Esophagus squamous epithelium (tissue), 5 donors: ENCODE results near the gene KLHDC8A. TPM values are rescaled to one million over a fixed set of nuclear protein-coding genes. Genes with fewer than 3 reads are reported as not detected.
A peak's percentile ranks its signal among the peaks of the same experiment; 100 is the strongest.

Experiments used
- DNase-seq: peaks from one replicate; lab custom pipeline; 2025; lab: John Stamatoyannopoulos, UW
- H3K27ac ChIP-seq, 4 donors: fragments of 200-600 bp; sonication (generic); one replicate each; pipeline ENCODE4 v1.5.1; 2016 to 2019; ENCODE audit warnings: mild to moderate bottlenecking in 1 of 4
- H3K27me3 ChIP-seq, 4 donors: fragments of 200-600 bp; sonication (generic); 1 replicate in 3 of 4; 2 replicates in 1 of 4; pipeline versions ENCODE4 v1.5.1 to v1.6.0; 2017 to 2021; ENCODE audit warnings: antibody characterized with exemption in 1 of 4
- H3K36me3 ChIP-seq, 3 donors: fragments of 200-600 bp; sonication (generic); one replicate each; pipeline ENCODE4 v1.5.1; 2016 to 2019
- H3K4me1 ChIP-seq, 3 donors: fragments of 200-600 bp; sonication (generic); one replicate each; pipeline ENCODE4 v1.5.1; 2017 to 2019
- H3K4me3 ChIP-seq, 4 donors: fragments of 200-600 bp; sonication (generic); 1 replicate in 3 of 4; 2 replicates in 1 of 4; pipeline ENCODE4 v1.5.1; 2016 to 2019; ENCODE audit warnings: mild to moderate bottlenecking in 2 of 4, moderate library complexity in 1 of 4
- H3K9me3 ChIP-seq, 3 donors: fragments of 200-600 bp; sonication (generic); one replicate each; pipeline ENCODE4 v1.5.1; 2016 to 2019
- POLR2A ChIP-seq, 4 donors: fragments of 450-650 bp; IDR thresholded peaks; one replicate each; pipeline ENCODE4 v1.6.1; 2017; ENCODE audit warnings: antibody characterized with exemption in 4 of 4, mild to moderate bottlenecking in 4 of 4, moderate library complexity in 3 of 4
- WGBS, 2 donors: methylation state at CpG; one replicate each; pipeline ENCODE4 v1.1.5; 2018; 5-methylcytosine and 5-hydroxymethylcytosine counted together
- intact Hi-C: fragments of 100-400 bp; cut with DNase I; formaldehyde crosslinking; loops from one replicate; pipeline ENCODE4 v1.15.0; 2022
- total RNA-seq, 4 donors: library from RNA; depleted of rRNA; stranded (reverse); fragments of >200 nt; gene quantifications; one replicate each; pipeline ENCODE4 v1.1.0, GENCODE V29; 2016
- TF ChIP-seq, protein P1 (sequence below), 6 experiments: fragments of 450-650 bp in 4 of 6; fragments of 200-600 bp in 2 of 6; sonication (generic) in 2 of 6; IDR thresholded peaks; one replicate each; pipeline ENCODE4 v1.5.1; 2016 to 2019; ENCODE audit warnings: antibody characterized with exemption in 6 of 6, mild to moderate bottlenecking in 4 of 6, moderate library complexity in 4 of 6
- donor health status: DM: yes; HTN: yes; CAD: no.

The KLHDC8A gene
- total RNA-seq, 4 donors from 2014 or later = 0.97 to 4.4 (median 2.1) TPM

DNA sequence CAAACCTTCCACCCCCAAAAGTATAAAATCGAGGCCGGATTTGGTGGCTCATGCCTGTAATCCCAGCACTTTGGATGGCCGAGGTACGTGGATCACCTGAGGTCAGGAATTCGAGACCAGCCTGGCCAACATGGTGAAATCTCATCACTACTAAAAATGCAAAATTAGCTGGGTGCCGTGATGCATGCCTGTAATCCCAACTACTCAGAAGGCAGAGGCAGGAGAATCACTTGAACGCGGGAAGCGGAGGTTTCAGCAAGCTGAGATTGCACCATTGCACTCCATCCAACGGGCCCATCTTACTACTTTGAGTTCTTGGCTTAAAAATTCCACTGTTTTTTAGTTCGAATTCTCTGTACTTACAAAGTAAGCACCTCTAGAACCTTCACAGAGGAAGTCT lies 11.0 kb downstream of the KLHDC8A start:
- Histone ChIP-seq H3K4me1 (peaks cover 11 to 50% (median 13%) of the 10 kb centered on the region in 3 donors), H3K4me3 (no peak overlapping the region), H3K36me3 (no peaks in the 10 kb centered on the region), H3K27ac (no peak overlapping the region), H3K27me3 (peaks cover 17 to 79% (median 20%) of the 10 kb centered on the region in 4 donors), H3K9me3 (no peaks in the 10 kb centered on the region)
- intact Hi-C loops = no loop called here
- 84 to 86% methylated on average over 11 of the region's 11 CpGs for WGBS, 2 donors
- no peak for DNase-seq
- TF ChIP-seq, protein P1, sequence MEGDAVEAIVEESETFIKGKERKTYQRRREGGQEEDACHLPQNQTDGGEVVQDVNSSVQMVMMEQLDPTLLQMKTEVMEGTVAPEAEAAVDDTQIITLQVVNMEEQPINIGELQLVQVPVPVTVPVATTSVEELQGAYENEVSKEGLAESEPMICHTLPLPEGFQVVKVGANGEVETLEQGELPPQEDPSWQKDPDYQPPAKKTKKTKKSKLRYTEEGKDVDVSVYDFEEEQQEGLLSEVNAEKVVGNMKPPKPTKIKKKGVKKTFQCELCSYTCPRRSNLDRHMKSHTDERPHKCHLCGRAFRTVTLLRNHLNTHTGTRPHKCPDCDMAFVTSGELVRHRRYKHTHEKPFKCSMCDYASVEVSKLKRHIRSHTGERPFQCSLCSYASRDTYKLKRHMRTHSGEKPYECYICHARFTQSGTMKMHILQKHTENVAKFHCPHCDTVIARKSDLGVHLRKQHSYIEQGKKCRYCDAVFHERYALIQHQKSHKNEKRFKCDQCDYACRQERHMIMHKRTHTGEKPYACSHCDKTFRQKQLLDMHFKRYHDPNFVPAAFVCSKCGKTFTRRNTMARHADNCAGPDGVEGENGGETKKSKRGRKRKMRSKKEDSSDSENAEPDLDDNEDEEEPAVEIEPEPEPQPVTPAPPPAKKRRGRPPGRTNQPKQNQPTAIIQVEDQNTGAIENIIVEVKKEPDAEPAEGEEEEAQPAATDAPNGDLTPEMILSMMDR (IDR thresholded peaks at IDR 0.05) = no peak
- TF ChIP-seq POLR2A (IDR thresholded peaks at IDR 0.05) = no peak

DNA sequence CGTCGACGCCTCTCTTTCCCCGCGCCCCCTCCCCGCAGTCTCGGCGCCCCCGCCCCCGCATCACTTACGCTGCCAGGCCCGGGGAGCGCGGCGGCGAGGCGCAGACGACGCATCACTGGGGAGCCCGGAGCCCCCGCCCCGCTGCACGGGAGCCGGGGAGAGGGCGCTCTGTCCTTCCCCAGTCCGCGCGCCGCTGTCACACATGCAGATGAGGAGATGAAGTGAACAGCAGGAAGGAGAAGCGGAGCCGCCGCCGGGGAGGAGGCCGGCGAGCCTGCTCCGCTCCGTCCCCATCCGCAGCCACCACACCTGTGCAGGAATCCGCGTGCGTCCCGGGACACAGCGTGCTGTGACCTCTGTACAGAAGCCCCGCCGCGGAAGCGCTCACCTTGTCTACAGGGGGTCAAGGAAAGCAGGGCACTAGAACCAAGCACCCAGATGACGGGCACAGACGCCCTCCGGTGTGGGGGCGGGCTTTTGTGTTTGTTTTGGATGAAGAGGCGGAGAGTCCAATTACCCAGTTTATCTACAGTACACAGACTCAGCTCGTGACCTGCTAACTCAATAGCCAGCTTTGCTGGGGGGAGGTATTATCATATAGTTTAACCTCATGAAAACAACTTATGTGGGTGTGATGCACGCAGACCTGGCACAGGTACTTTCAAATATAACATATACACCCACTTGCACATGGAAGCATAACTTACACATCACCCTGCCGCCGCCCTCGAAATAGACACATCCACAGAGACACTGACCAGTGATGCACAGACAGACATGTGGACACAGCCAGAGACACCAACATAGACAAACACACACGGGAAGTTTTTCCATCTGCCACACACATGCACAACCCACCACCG lies 12.4 kb downstream of the KLHDC8A start:
- H3K4me1 ChIP-seq = peaks cover 11 to 37% (median 13%) of the 10 kb centered on the region in 3 donors
- H3K9me3 ChIP-seq = no peaks in the 10 kb centered on the region
- peak overlapping the region; percentile 15 to 64 (median 32) for H3K4me3 ChIP-seq
- no peaks in the 10 kb centered on the region for H3K36me3 ChIP-seq
- peaks cover 17 to 71% (median 20%) of the 10 kb centered on the region in 4 donors for H3K27me3 ChIP-seq
- no peak overlapping the region for H3K27ac ChIP-seq
- TF ChIP-seq, protein P1 (IDR thresholded peaks at IDR 0.05) = no peak
- WGBS, 2 donors = 42 to 46% methylated on average over 4 to 7 of the region's 59 CpGs
- intact Hi-C loops = no loop called here
- no peak for DNase-seq

DNA sequence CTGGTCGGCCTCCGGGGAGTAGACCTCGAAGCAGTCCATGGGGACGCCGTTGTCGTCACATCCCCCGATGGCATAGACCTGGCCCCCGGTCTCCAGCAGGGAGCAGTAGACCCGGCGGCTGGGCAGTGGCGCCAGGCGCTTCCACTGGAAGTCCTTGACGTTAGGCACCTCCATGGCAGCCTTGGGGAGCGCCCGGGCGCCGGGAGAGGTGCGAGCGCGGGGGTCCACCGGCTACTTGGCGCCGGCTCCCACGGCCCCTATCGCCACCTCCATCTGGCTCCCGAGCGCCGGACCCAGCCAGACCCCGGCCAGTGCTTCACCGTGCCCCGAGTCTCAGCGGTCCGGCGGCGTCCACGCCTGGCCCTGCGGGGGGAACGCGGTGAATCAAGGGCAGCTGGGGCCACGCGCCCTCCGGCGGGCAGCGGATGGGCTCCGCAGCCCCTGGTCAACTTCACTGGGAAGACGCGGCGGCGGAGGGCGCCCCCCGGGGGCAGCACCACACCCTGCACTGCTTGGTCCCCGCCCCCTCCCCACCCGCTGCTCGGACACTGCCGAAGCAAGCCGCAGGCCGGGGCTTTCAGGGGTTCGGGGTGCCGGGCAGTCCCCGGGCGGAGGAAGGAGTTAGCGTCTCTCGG lies 13.2 kb downstream of the KLHDC8A start:
- peaks cover 17 to 70% (median 20%) of the 10 kb centered on the region in 4 donors for H3K27me3 ChIP-seq
- no peak overlapping the region for H3K27ac ChIP-seq
- no peaks in the 10 kb centered on the region for H3K9me3 ChIP-seq
- H3K4me3 ChIP-seq = peak overlapping the region; percentile 15 to 64 (median 32)
- no peak for DNase-seq
- no CpG with 5 or more reads among the region's 63 CpGs for WGBS, 2 donors
- H3K36me3 ChIP-seq = no peaks in the 10 kb centered on the region
- H3K4me1 ChIP-seq = peaks cover 11 to 30% (median 13%) of the 10 kb centered on the region in 3 donors
- TF ChIP-seq, protein P1 (IDR thresholded peaks at IDR 0.05) = peak in 2 of 6 experiments; percentile 7 to 8
- no peak for TF ChIP-seq POLR2A (IDR thresholded peaks at IDR 0.05)
- intact Hi-C loops = no loop called here

DNA sequence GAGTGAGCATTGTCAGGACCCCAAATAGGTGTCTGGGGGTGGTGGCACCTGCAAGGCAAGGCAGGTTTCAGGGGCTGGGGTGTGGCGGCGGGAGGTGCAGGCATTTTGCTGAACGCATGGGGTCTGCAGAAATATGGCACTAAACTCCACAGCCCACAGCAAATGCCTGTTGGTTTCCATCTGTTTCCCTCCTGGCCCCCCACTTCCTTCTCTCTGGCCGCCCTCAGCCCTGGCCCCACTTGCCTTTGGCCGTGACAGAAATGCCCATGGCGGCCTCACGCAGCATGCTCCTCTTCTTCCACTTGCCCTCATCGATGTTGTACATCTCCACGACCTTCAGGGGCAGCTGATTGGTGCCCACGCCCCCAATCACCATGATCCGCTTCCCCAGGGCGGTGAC lies 13.7 kb downstream of the KLHDC8A start:
- H3K36me3 ChIP-seq = no peaks in the 10 kb centered on the region
- DNase-seq = no peak
- no peaks in the 10 kb centered on the region for H3K9me3 ChIP-seq
- no peak overlapping the region for H3K27ac ChIP-seq
- 72 to 83% methylated on average over 10 to 11 of the region's 12 CpGs for WGBS, 2 donors
- H3K4me1 ChIP-seq = peaks cover 11 to 25% (median 13%) of the 10 kb centered on the region in 3 donors
- intact Hi-C loops = no loop called here
- no peak for TF ChIP-seq POLR2A (IDR thresholded peaks at IDR 0.05)
- TF ChIP-seq, protein P1 (IDR thresholded peaks at IDR 0.05) = no peak
- H3K27me3 ChIP-seq = peaks cover 17 to 71% (median 20%) of the 10 kb centered on the region in 4 donors
- H3K4me3 ChIP-seq = peak overlapping the region in 1 of 4 donors; percentile 48

DNA sequence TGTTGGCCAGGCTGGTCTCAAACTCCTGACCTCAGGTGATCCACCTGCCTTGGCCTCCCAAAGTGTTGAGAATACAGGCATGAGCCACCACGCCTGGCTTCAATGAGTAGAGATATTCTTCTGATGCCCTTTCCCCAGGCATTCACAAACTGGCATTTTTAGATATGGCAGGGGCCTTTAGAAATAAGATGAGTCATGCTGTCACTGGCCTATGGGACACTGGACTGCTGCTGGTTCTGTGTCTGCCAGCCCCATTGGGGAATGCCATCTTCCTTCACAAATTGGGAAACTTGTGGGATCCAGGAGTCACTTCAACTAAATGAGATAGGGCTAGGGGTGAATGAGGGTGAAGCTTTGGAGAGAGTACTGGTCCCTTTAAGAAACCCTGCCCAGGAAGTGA lies 16.0 kb downstream of the KLHDC8A start:
- Histone ChIP-seq H3K36me3 (no peaks in the 10 kb centered on the region), H3K4me3 (no peak overlapping the region), H3K9me3 (no peaks in the 10 kb centered on the region), H3K27me3 (peaks cover 17 to 68% (median 19%) of the 10 kb centered on the region in 4 donors), H3K27ac (no peak overlapping the region), H3K4me1 (peaks cover 11 to 28% (median 13%) of the 10 kb centered on the region in 3 donors)
- 86% methylated on average over 1 of the region's 1 CpG; no CpG with 5 or more reads in 1 of the 2 donors for WGBS, 2 donors
- intact Hi-C loops = no loop called here
- no peak for DNase-seq
- TF ChIP-seq, protein P1 (IDR thresholded peaks at IDR 0.05) = no peak
- TF ChIP-seq POLR2A (IDR thresholded peaks at IDR 0.05) = no peak
